Gastrocnemius medialis (tissue), 4 donors: ENCODE data around the gene HOXD8. TPM values are rescaled to one million over a fixed set of nuclear protein-coding genes. Genes with fewer than 3 reads are reported as not detected.

Experiments
- ATAC-seq, 2 donors: fragments of 150-250 bp; one replicate each; pipeline ENCODE4 v1.9.1; 2016
- DNase-seq, 2 donors: peaks; one replicate each; pipeline ENCODE4 v3.0.0-alpha.2; 2019
- H3K27ac ChIP-seq, 4 donors: fragments of 200-600 bp; sonication (generic); 1 replicate in 1 of 4; 2 replicates in 3 of 4; pipeline ENCODE4 v1.5.1; 2016 to 2018; ENCODE audit warnings: mild to moderate bottlenecking in 2 of 4, moderate library complexity in 1 of 4
- H3K27me3 ChIP-seq, 3 donors: fragments of 200-600 bp; sonication (generic) in 2 of 3; 1 replicate in 1 of 3; 2 replicates in 2 of 3; pipeline versions ENCODE4 v1.5.1 to v1.6.0; 2016 to 2019; ENCODE audit warnings: mild to moderate bottlenecking in 1 of 3, moderate library complexity in 1 of 3
- H3K36me3 ChIP-seq, 2 donors: fragments of 200-600 bp; sonication (generic) in 1 of 2; one replicate each; pipeline ENCODE4 v1.5.1; 2017 to 2018
- H3K4me1 ChIP-seq, 2 donors: fragments of 200-600 bp; sonication (generic) in 1 of 2; one replicate each; pipeline ENCODE4 v1.5.1; 2016 to 2017; ENCODE audit warnings: mild to moderate bottlenecking in 2 of 2
- H3K4me3 ChIP-seq, 4 donors: fragments of 200-600 bp; sonication (generic) in 3 of 4; 1 replicate in 1 of 4; 2 replicates in 3 of 4; pipeline ENCODE4 v1.5.1; 2016 to 2019; ENCODE audit warnings: mild to moderate bottlenecking in 2 of 4
- H3K9me3 ChIP-seq, 3 donors: fragments of 200-600 bp; sonication (generic) in 2 of 3; 1 replicate in 1 of 3; 2 replicates in 2 of 3; pipeline ENCODE4 v1.5.1; 2016 to 2019
- CTCF ChIP-seq, 5 experiments: fragments of 450-650 bp in 3 of 5; fragments of 200-600 bp in 2 of 5; sonication (generic) in 2 of 5; IDR thresholded peaks in 4 of 5; conservative IDR thresholded peaks in 1 of 5; 1 replicate in 4 of 5; 2 replicates in 1 of 5; pipeline ENCODE4 v1.5.1; 2016 to 2019; ENCODE audit warnings: antibody characterized with exemption in 5 of 5, mild to moderate bottlenecking in 3 of 5, moderate library complexity in 3 of 5
- POLR2A ChIP-seq, 2 donors: fragments of 450-650 bp; IDR thresholded peaks; one replicate each; pipeline ENCODE4 v1.6.1; 2017; ENCODE audit warnings: antibody characterized with exemption in 2 of 2, mild to moderate bottlenecking in 2 of 2, moderate library complexity in 2 of 2
- in situ Hi-C, 4 donors: fragments of 200-750 bp; cut with MboI; loops; one replicate each; pipeline versions ENCODE4 v1.15.0 to v1.8.0; 2017; ENCODE audit warnings: low sequenced_read_pairs in 4 of 4
- intact Hi-C: fragments of 100-400 bp; cut with DNase I; formaldehyde crosslinking; loops from one replicate; pipeline ENCODE4 v1.15.1; 2023; ENCODE audit warnings: low total_unique reads
- total RNA-seq, 4 donors: library from RNA; depleted of rRNA; stranded (reverse); fragments of >200 nt; gene quantifications; one replicate each; pipeline versions ENCODE4 v1.1.0 to v1.2.3, GENCODE V29; 2016

Gene HOXD8
- total RNA-seq, 4 donors from 2014 or later: 4.0 to 12.0 (median 7.2) TPM

DNA sequence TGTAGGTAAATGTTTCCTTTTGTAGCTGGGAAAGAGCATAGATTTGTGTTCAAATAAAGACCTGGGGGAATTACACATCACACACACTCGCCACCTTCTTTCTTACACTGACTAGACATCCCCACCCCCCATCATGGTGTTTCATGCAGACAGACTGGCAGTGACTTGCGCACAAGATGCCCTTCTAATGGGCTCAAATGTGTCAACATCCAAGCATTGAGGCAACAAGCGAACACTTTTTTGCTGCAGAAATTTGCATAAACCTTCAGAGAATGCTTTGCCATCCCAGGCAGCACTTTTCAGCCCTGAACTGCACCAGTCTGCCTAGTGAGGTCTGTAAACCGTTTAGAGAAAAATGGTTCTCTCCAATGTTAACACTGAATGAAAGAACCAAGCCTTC, 4.5 kb downstream of the HOXD8 start:
- no peak for ATAC-seq
- Histone ChIP-seq H3K27me3 (peaks cover 0 to 43% (median 25%) of the 10 kb centered on the region in 3 donors), H3K9me3 (no peaks in the 10 kb centered on the region), H3K36me3 (no peaks in the 10 kb centered on the region), H3K4me1 (peaks cover 12 to 19% of the 10 kb centered on the region in 2 donors), H3K27ac (peak overlapping the region in 2 of 4 donors; percentile 88 to 95), H3K4me3 (no peak overlapping the region)
- in situ Hi-C loops (loop anchor here in 3 of 4 donors (25.0 kb wide), 2 partner anchors 678 to 1028 kb away; no protein-coding TSS in a partner anchor), intact Hi-C loops (loop anchor here (5.0 kb wide), 1 partner anchor 132 kb away; the partner anchor contains the start of gene LNPK)
- DNase-seq: no peak
- no peak for TF ChIP-seq CTCF (IDR thresholded peaks at IDR 0.05 in 4 of 5, conservative IDR thresholded peaks at IDR 0.05 in 1 of 5)
- TF ChIP-seq POLR2A (IDR thresholded peaks at IDR 0.05): no peak

DNA sequence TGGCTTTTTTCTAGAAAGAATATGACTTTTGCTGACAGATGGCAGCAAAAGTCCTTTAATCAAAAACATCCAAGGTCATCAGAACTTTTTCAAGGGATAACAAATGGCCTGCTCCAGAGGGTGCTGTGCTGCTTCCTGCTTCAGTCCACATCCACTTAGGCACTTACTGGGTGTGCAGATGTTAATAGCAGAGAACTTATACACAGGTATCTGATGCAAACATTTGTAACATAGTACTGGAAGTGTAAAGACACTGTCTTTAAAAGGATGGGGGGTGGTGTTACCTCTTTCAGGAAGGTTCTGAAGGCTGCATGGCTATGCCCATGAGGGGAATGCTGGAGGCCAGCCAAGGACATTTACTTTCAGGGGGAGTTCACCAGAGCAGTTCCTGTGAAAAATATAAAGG, 5.5 kb downstream of the HOXD8 start:
- Histone ChIP-seq H3K4me3 (no peak overlapping the region), H3K36me3 (no peaks in the 10 kb centered on the region), H3K27ac (peak overlapping the region; percentile 81 to 89 (median 86)), H3K27me3 (peaks cover 0 to 45% (median 20%) of the 10 kb centered on the region in 3 donors), H3K9me3 (no peaks in the 10 kb centered on the region), H3K4me1 (peaks cover 12 to 19% of the 10 kb centered on the region in 2 donors)
- TF ChIP-seq POLR2A (IDR thresholded peaks at IDR 0.05): no peak
- no peak for TF ChIP-seq CTCF (IDR thresholded peaks at IDR 0.05 in 4 of 5, conservative IDR thresholded peaks at IDR 0.05 in 1 of 5)
- intact Hi-C loops: no loop called here
- ATAC-seq (no peak), DNase-seq (no peak)
- in situ Hi-C loops: loop anchor here in 3 of 4 donors (25.0 kb wide), 2 partner anchors 677 to 1027 kb away; no protein-coding TSS in a partner anchor

DNA sequence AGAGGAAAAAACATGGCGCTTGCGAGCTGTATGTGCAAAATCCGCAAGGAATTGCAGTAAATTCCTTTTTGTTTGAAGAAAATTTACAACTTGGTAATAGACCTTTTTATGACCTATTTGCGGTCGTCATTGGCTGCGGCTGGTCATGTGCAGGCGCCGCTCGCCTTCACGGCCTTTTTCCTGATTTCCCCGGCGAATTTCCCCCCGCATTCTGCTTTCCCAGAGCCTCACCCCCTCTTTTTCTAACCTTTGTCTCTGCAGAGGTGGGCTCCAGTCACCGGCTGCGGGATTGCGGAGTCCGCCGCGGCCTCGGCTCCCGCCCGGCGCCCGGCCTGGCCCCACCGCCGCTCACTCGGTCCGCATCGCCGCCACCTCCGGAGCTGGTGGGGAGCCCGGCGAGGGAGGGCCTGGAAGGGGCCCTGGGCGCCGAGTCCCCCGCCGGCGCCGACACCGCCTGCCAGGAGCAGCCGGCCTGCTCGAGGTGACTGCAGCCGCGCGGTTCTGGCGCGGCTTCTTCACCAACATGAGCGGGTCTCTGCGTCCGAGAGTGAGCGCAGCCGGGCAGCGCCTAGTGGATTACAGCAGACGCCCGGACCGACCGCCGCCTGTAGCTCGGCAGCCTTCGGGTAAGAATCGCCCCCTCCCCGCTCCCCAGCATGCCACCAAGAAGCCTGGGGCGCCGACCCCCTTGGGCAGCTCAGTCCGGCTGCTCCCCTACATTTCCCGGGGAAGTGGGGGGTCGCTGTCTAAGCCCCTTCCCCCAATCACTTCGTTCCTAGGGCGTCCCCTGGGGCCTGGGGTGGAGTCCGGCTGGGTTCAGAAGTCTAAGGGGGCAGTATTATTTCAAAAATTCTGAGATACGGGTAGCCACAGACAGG, 7.1 kb downstream of the HOXD8 start:
- DNase-seq (no peak), ATAC-seq (peak; percentile 28 to 32)
- Histone ChIP-seq H3K9me3 (no peaks in the 10 kb centered on the region), H3K4me1 (peaks cover 17 to 19% of the 10 kb centered on the region in 2 donors), H3K4me3 (peak overlapping the region; percentile 72 to 80 (median 77)), H3K36me3 (no peaks in the 10 kb centered on the region), H3K27me3 (peaks cover 0 to 31% (median 22%) of the 10 kb centered on the region in 3 donors), H3K27ac (peak overlapping the region; percentile 81 to 89 (median 86))
- in situ Hi-C loops: loop anchor here in 3 of 4 donors (25.0 kb wide), 2 partner anchors 676 to 1026 kb away; no protein-coding TSS in a partner anchor
- intact Hi-C loops: no loop called here
- peak; percentile 7 for TF ChIP-seq POLR2A (IDR thresholded peaks at IDR 0.05)
- no peak for TF ChIP-seq CTCF (IDR thresholded peaks at IDR 0.05 in 4 of 5, conservative IDR thresholded peaks at IDR 0.05 in 1 of 5)

DNA sequence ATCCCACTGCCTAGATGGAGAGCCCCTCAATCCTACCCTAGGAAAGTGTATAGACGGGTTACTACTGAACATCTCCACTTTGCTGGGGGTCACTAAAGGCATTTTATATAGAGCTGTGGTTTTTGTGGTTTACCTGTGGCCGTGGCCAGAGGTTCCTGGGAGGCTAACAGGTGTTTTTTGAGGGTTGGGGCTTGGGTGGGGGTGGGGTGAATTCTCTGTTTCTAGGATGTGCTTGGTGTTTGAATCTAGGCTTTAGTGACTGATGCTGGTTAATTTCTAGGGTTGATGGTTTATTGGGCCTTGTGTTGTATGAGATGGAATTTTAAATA, 7.7 kb downstream of the HOXD8 start:
- DNase-seq (no peak), ATAC-seq (no peak)
- intact Hi-C loops (no loop called here), in situ Hi-C loops (loop anchor here in 3 of 4 donors (25.0 kb wide), 2 partner anchors 675 to 1025 kb away; no protein-coding TSS in a partner anchor)
- H3K9me3 ChIP-seq: no peaks in the 10 kb centered on the region
- no peak for TF ChIP-seq POLR2A (IDR thresholded peaks at IDR 0.05)
- no peak for TF ChIP-seq CTCF (IDR thresholded peaks at IDR 0.05 in 4 of 5, conservative IDR thresholded peaks at IDR 0.05 in 1 of 5)
- H3K4me3 ChIP-seq: peak overlapping the region; percentile 72 to 80 (median 77)
- peak overlapping the region; percentile 81 to 89 (median 86) for H3K27ac ChIP-seq
- peaks cover 0 to 30% (median 20%) of the 10 kb centered on the region in 3 donors for H3K27me3 ChIP-seq
- peaks cover 17 to 19% of the 10 kb centered on the region in 2 donors for H3K4me1 ChIP-seq
- no peaks in the 10 kb centered on the region for H3K36me3 ChIP-seq
